ENCODE results near the gene REEP1. TPM values are rescaled to one million over a fixed set of nuclear protein-coding genes. Genes with fewer than 3 reads are reported as not detected.

REEP1 gene
- total RNA-seq, 1 donor from 2014 or later: 0.10 TPM

Other genes starting within 250 kb of the REEP1 start
- 47.8 and 50.1 TPM in 2 replicates for gene POLR1A, start 231.7 kb downstream of the REEP1 start, total RNA-seq
- 132 and 137 TPM in 2 replicates for gene PTCD3, start 231.4 kb downstream of the REEP1 start, total RNA-seq
- gene IMMT, start 142.2 kb downstream of the REEP1 start, total RNA-seq: 148 and 169 TPM in 2 replicates
- 48.5 and 53.9 TPM in 2 replicates for gene MRPL35, start 138.2 kb downstream of the REEP1 start, total RNA-seq
- 65.7 and 75.4 TPM in 2 replicates for gene KDM3A, start 103.7 kb upstream of the REEP1 start, total RNA-seq
- gene CHMP3, start 225.8 kb upstream of the REEP1 start, total RNA-seq: 38.0 and 40.8 TPM in 2 replicates